Esophagus squamous epithelium (tissue), 5 donors: ENCODE results near the gene ZFHX3. TPM values are rescaled to one million over a fixed set of nuclear protein-coding genes. Genes with fewer than 3 reads are reported as not detected.

Source experiments
- DNase-seq: peaks from one replicate; lab custom pipeline; 2025; lab: John Stamatoyannopoulos, UW
- H3K27ac ChIP-seq, 4 donors: fragments of 200-600 bp; sonication (generic); one replicate each; pipeline ENCODE4 v1.5.1; 2016 to 2019; ENCODE audit warnings: mild to moderate bottlenecking in 1 of 4
- H3K27me3 ChIP-seq, 4 donors: fragments of 200-600 bp; sonication (generic); 1 replicate in 3 of 4; 2 replicates in 1 of 4; pipeline versions ENCODE4 v1.5.1 to v1.6.0; 2017 to 2021; ENCODE audit warnings: antibody characterized with exemption in 1 of 4
- H3K36me3 ChIP-seq, 3 donors: fragments of 200-600 bp; sonication (generic); one replicate each; pipeline ENCODE4 v1.5.1; 2016 to 2019
- H3K4me1 ChIP-seq, 3 donors: fragments of 200-600 bp; sonication (generic); one replicate each; pipeline ENCODE4 v1.5.1; 2017 to 2019
- H3K4me3 ChIP-seq, 4 donors: fragments of 200-600 bp; sonication (generic); 1 replicate in 3 of 4; 2 replicates in 1 of 4; pipeline ENCODE4 v1.5.1; 2016 to 2019; ENCODE audit warnings: mild to moderate bottlenecking in 2 of 4, moderate library complexity in 1 of 4
- H3K9me3 ChIP-seq, 3 donors: fragments of 200-600 bp; sonication (generic); one replicate each; pipeline ENCODE4 v1.5.1; 2016 to 2019
- CTCF ChIP-seq, 6 experiments: fragments of 450-650 bp in 4 of 6; fragments of 200-600 bp in 2 of 6; sonication (generic) in 2 of 6; IDR thresholded peaks; one replicate each; pipeline ENCODE4 v1.5.1; 2016 to 2019; ENCODE audit warnings: antibody characterized with exemption in 6 of 6, mild to moderate bottlenecking in 4 of 6, moderate library complexity in 4 of 6
- POLR2A ChIP-seq, 4 donors: fragments of 450-650 bp; IDR thresholded peaks; one replicate each; pipeline ENCODE4 v1.6.1; 2017; ENCODE audit warnings: antibody characterized with exemption in 4 of 4, mild to moderate bottlenecking in 4 of 4, moderate library complexity in 3 of 4
- WGBS, 2 donors: methylation state at CpG; one replicate each; pipeline ENCODE4 v1.1.5; 2018; 5-methylcytosine and 5-hydroxymethylcytosine counted together
- intact Hi-C: fragments of 100-400 bp; cut with DNase I; formaldehyde crosslinking; loops from one replicate; pipeline ENCODE4 v1.15.0; 2022
- total RNA-seq, 4 donors: library from RNA; depleted of rRNA; stranded (reverse); fragments of >200 nt; gene quantifications; one replicate each; pipeline ENCODE4 v1.1.0, GENCODE V29; 2016
- donor health status: DM: yes; HTN: yes; CAD: no.

ZFHX3 gene
- total RNA-seq, 4 donors from 2014 or later: 3.5 to 12.8 (median 4.5) TPM

DNA sequence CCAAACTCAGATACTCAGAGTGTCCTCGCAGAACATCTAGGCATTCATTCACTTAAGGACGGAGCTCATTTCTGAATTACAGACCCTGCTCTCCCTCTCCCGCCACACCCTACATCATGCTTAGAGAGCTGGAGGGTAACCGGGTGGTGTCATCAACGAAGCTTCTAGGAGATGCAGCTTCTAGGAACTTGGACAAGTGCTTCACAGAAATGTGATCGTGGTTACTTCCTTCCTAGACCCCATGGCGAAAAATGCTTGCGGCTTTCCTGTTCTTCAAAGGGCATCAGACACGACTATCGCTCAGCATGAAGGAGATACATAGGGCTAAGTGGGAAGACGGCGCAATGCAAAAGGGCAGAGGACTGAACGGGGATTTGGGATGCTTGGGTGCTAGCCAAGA lies 126.8 kb downstream of the ZFHX3 start:
- no peaks in the 10 kb centered on the region for H3K27me3 ChIP-seq
- TF ChIP-seq CTCF (IDR thresholded peaks at IDR 0.05): no peak
- TF ChIP-seq POLR2A (IDR thresholded peaks at IDR 0.05): no peak
- no peaks in the 10 kb centered on the region for H3K36me3 ChIP-seq
- H3K27ac ChIP-seq: no peak overlapping the region
- no peaks in the 10 kb centered on the region for H3K9me3 ChIP-seq
- 78 to 88% methylated on average over 13 of the region's 13 CpGs for WGBS, 2 donors
- intact Hi-C loops: no loop called here
- no peak for DNase-seq
- peaks cover 0 to 21% (median 5%) of the 10 kb centered on the region in 3 donors for H3K4me1 ChIP-seq
- no peak overlapping the region for H3K4me3 ChIP-seq

DNA sequence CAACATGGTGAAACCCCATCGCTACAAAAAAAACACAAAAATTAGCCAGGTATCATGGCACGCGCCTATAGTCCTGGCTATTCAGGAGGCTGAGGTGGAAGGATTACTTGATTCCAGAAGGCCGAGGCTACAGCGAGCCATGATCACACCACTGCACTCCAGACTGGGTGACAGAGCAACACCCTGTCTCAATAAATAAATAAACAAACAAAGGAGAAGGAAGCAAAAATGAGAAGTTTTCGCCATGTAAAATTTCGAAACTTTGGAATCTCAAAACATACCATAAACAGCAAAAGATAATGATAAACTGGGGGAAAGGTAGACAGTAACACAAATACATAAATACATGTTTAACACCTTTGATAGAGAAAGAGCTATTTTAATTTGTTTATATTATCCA lies 130.9 kb downstream of the ZFHX3 start:
- no peaks in the 10 kb centered on the region for H3K36me3 ChIP-seq
- intact Hi-C loops: no loop called here
- H3K4me1 ChIP-seq: peaks cover 0 to 7% (median 5%) of the 10 kb centered on the region in 3 donors
- H3K9me3 ChIP-seq: no peaks in the 10 kb centered on the region
- H3K27me3 ChIP-seq: no peaks in the 10 kb centered on the region
- WGBS, 2 donors: 91% methylated on average over 7 of the region's 7 CpGs
- no peak overlapping the region for H3K27ac ChIP-seq
- no peak overlapping the region for H3K4me3 ChIP-seq
- TF ChIP-seq CTCF (IDR thresholded peaks at IDR 0.05): no peak
- TF ChIP-seq POLR2A (IDR thresholded peaks at IDR 0.05): no peak
- DNase-seq: no peak

DNA sequence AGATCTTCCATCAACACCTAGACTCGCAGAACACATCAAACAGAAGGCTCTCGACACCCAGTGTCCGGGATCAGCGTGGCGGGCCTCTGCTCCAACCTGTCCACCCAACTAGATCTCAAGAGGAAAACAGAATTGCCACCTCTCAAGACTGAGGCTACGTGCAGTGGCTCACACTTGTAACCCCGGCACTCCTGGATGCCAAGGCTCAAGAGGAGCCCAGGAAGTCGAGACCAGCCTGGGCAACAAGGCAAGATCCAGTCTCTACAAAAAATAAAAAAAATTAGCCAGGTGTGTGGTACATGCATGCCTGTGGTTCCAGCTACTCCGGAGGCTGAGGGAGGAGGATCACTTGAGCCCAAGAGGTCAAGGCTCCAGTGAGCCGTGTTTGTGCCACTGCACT lies 132.6 kb downstream of the ZFHX3 start:
- no peaks in the 10 kb centered on the region for H3K36me3 ChIP-seq
- H3K27me3 ChIP-seq: no peaks in the 10 kb centered on the region
- intact Hi-C loops: no loop called here
- no peak for DNase-seq
- H3K4me1 ChIP-seq: no peaks in the 10 kb centered on the region
- TF ChIP-seq POLR2A (IDR thresholded peaks at IDR 0.05): no peak
- no peak for TF ChIP-seq CTCF (IDR thresholded peaks at IDR 0.05)
- H3K9me3 ChIP-seq: no peaks in the 10 kb centered on the region
- no peak overlapping the region for H3K27ac ChIP-seq
- 84 to 95% methylated on average over 9 to 10 of the region's 10 CpGs for WGBS, 2 donors
- H3K4me3 ChIP-seq: no peak overlapping the region

DNA sequence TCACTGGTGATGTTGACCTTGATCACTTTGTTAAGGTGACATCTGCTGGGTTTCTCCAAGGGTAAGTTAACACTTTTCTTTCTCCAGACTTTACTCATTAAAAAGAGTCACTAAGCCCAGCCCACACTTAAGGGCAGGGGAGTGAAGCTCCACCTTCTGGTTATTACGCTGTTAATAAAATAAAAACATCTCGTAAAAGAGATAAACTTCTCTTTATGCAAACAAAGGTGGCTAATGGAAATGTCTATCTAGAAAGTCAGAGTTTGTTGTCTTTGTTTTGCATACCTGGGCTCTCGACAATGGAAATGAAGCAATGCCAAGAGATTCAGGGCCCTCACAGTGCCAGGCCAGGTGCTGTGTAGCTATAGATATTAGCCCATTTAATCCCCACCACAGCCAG lies 134.4 kb downstream of the ZFHX3 start:
- H3K36me3 ChIP-seq: no peaks in the 10 kb centered on the region
- peaks cover 0 to 2% (median 0%) of the 10 kb centered on the region in 3 donors for H3K4me1 ChIP-seq
- H3K4me3 ChIP-seq: no peak overlapping the region
- no peaks in the 10 kb centered on the region for H3K27me3 ChIP-seq
- intact Hi-C loops: no loop called here
- 91 to 100% methylated on average over 3 of the region's 3 CpGs for WGBS, 2 donors
- TF ChIP-seq POLR2A (IDR thresholded peaks at IDR 0.05) (no peak), CTCF (IDR thresholded peaks at IDR 0.05) (no peak)
- no peaks in the 10 kb centered on the region for H3K9me3 ChIP-seq
- no peak for DNase-seq
- no peak overlapping the region for H3K27ac ChIP-seq

- Histone ChIP-seq H3K27ac (no peak overlapping the region), H3K36me3 (no peaks in the 10 kb centered on the region), H3K4me1 (peaks cover 0 to 6% (median 0%) of the 10 kb centered on the region in 3 donors), H3K9me3 (no peaks in the 10 kb centered on the region), H3K4me3 (no peak overlapping the region), H3K27me3 (no peaks in the 10 kb centered on the region)
- TF ChIP-seq CTCF (IDR thresholded peaks at IDR 0.05) (no peak), POLR2A (IDR thresholded peaks at IDR 0.05) (no peak)
- WGBS, 2 donors: 84 to 91% methylated on average over 9 of the region's 9 CpGs
- intact Hi-C loops: no loop called here
- DNase-seq: no peak
Measured at GRCh38 chr16:72911971-72912370, 136.0 kb downstream of the ZFHX3 start.
